ENCODE measurements around the gene WDR44.

DNA sequence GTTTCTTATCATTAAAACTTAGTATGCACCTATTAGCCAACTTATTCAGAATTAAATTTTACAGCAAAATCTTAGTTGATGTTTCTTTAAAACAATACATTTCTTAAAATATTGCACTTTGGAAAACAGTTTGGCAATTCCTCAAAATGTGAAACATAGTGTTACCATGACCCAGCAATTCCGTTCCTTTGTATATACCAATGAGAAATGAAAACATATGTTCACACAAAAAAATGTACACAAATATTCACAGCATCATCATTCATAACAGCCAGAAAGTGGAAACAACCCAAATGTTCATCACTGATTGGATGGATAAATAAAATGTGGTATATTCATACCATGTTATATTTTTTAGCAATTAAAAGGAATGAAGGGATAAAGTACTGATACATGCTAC lies 50.2 kb downstream of the WDR44 start:
- TF ChIP-seq, protein P1, sequence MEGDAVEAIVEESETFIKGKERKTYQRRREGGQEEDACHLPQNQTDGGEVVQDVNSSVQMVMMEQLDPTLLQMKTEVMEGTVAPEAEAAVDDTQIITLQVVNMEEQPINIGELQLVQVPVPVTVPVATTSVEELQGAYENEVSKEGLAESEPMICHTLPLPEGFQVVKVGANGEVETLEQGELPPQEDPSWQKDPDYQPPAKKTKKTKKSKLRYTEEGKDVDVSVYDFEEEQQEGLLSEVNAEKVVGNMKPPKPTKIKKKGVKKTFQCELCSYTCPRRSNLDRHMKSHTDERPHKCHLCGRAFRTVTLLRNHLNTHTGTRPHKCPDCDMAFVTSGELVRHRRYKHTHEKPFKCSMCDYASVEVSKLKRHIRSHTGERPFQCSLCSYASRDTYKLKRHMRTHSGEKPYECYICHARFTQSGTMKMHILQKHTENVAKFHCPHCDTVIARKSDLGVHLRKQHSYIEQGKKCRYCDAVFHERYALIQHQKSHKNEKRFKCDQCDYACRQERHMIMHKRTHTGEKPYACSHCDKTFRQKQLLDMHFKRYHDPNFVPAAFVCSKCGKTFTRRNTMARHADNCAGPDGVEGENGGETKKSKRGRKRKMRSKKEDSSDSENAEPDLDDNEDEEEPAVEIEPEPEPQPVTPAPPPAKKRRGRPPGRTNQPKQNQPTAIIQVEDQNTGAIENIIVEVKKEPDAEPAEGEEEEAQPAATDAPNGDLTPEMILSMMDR (IDR thresholded peaks at IDR 0.05), result no peak
- TF ChIP-seq POLR2A (IDR thresholded peaks at IDR 0.05; ENCODE audit: low read length), result no peak
- TF ChIP-seq HDAC2 (IDR thresholded peaks at IDR 0.05), result no peak
- TF ChIP-seq HEYL (CRISPR knock-in tag; IDR thresholded peaks at IDR 0.05), result no peak
- TF ChIP-seq, protein P2, sequence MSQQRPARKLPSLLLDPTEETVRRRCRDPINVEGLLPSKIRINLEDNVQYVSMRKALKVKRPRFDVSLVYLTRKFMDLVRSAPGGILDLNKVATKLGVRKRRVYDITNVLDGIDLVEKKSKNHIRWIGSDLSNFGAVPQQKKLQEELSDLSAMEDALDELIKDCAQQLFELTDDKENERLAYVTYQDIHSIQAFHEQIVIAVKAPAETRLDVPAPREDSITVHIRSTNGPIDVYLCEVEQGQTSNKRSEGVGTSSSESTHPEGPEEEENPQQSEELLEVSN (IDR thresholded peaks at IDR 0.05; ENCODE audit: borderline replicate concordance, low read depth), result no peak
- no peak for TF ChIP-seq CBX8 (IDR thresholded peaks at IDR 0.05)
- no peak for TF ChIP-seq TP53 (CRISPR knock-in tag; IDR thresholded peaks at IDR 0.05)
- TF ChIP-seq, protein P3, sequence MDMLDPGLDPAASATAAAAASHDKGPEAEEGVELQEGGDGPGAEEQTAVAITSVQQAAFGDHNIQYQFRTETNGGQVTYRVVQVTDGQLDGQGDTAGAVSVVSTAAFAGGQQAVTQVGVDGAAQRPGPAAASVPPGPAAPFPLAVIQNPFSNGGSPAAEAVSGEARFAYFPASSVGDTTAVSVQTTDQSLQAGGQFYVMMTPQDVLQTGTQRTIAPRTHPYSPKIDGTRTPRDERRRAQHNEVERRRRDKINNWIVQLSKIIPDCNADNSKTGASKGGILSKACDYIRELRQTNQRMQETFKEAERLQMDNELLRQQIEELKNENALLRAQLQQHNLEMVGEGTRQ (IDR thresholded peaks at IDR 0.05), result no peak
- TF ChIP-seq, protein P4, sequence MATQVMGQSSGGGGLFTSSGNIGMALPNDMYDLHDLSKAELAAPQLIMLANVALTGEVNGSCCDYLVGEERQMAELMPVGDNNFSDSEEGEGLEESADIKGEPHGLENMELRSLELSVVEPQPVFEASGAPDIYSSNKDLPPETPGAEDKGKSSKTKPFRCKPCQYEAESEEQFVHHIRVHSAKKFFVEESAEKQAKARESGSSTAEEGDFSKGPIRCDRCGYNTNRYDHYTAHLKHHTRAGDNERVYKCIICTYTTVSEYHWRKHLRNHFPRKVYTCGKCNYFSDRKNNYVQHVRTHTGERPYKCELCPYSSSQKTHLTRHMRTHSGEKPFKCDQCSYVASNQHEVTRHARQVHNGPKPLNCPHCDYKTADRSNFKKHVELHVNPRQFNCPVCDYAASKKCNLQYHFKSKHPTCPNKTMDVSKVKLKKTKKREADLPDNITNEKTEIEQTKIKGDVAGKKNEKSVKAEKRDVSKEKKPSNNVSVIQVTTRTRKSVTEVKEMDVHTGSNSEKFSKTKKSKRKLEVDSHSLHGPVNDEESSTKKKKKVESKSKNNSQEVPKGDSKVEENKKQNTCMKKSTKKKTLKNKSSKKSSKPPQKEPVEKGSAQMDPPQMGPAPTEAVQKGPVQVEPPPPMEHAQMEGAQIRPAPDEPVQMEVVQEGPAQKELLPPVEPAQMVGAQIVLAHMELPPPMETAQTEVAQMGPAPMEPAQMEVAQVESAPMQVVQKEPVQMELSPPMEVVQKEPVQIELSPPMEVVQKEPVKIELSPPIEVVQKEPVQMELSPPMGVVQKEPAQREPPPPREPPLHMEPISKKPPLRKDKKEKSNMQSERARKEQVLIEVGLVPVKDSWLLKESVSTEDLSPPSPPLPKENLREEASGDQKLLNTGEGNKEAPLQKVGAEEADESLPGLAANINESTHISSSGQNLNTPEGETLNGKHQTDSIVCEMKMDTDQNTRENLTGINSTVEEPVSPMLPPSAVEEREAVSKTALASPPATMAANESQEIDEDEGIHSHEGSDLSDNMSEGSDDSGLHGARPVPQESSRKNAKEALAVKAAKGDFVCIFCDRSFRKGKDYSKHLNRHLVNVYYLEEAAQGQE (IDR thresholded peaks at IDR 0.05), result no peak
- TF ChIP-seq, protein P5, sequence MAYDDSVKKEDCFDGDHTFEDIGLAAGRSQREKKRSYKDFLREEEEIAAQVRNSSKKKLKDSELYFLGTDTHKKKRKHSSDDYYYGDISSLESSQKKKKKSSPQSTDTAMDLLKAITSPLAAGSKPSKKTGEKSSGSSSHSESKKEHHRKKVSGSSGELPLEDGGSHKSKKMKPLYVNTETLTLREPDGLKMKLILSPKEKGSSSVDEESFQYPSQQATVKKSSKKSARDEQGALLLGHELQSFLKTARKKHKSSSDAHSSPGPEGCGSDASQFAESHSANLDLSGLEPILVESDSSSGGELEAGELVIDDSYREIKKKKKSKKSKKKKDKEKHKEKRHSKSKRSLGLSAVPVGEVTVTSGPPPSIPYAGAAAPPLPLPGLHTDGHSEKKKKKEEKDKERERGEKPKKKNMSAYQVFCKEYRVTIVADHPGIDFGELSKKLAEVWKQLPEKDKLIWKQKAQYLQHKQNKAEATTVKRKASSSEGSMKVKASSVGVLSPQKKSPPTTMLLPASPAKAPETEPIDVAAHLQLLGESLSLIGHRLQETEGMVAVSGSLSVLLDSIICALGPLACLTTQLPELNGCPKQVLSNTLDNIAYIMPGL (CRISPR knock-in tag; IDR thresholded peaks at IDR 0.05; ENCODE audit: borderline replicate concordance), result no peak
